ENCODE measurements around the gene KIF5C.
"Not testable (repeated sequence)": the region's sequence is repeated elsewhere in the genome, so short reads cannot be mapped to it uniquely, and the experiment has no call there.

Gene KIF5C

GRCh38 chr2:148967056-148967455, 92.0 kb downstream of the KIF5C start:
- no peak for DNase-seq

- DNase-seq, result no peak
These were observed 92.6 kb downstream of the KIF5C start for GRCh38 chr2:148967578-148967977.

- no peak for DNase-seq
These were observed 93.3 kb downstream of the KIF5C start for GRCh38 chr2:148968301-148968700.

- no peak for DNase-seq
These were observed 93.8 kb downstream of the KIF5C start for GRCh38 chr2:148968776-148969319.

GRCh38 chr2:148969659-148970061, 94.6 kb downstream of the KIF5C start:
- DNase-seq, result no peak

GRCh38 chr2:148970385-148970784, 95.4 kb downstream of the KIF5C start:
- DNase-seq, result no peak

GRCh38 chr2:148971547-148971946, 96.5 kb downstream of the KIF5C start:
- DNase-seq, result no peak

- no peak for DNase-seq
These were observed 99.1 kb downstream of the KIF5C start for GRCh38 chr2:148974095-148974494.

- DNase-seq, result no peak
These were observed 103.1 kb downstream of the KIF5C start for GRCh38 chr2:148978026-148978685.

- DNase-seq, result no peak
These were observed 103.7 kb downstream of the KIF5C start for GRCh38 chr2:148978706-148979105.

- DNase-seq, result no peak
These were observed 104.3 kb downstream of the KIF5C start for GRCh38 chr2:148979164-148979918.

- DNase-seq, result no peak
These were observed 104.9 kb downstream of the KIF5C start for GRCh38 chr2:148979919-148980277.

- not testable (repeated sequence) for DNase-seq
These were observed 105.5 kb downstream of the KIF5C start for GRCh38 chr2:148980496-148980895.

GRCh38 chr2:148981324-148981723, 106.3 kb downstream of the KIF5C start:
- no peak for DNase-seq

GRCh38 chr2:148981781-148982180, 106.8 kb downstream of the KIF5C start:
- no peak for DNase-seq

- no peak for DNase-seq
These were observed 107.3 kb downstream of the KIF5C start for GRCh38 chr2:148982282-148982681.

GRCh38 chr2:148983896-148984295, 108.9 kb downstream of the KIF5C start:
- no peak for DNase-seq

GRCh38 chr2:148984449-148984848, 109.4 kb downstream of the KIF5C start:
- DNase-seq, result no peak

GRCh38 chr2:148987286-148987685, 112.3 kb downstream of the KIF5C start:
- no peak for DNase-seq

- no peak for DNase-seq
These were observed 113.3 kb downstream of the KIF5C start for GRCh38 chr2:148988337-148988736.

- DNase-seq, result peak; percentile 69
These were observed 115.0 kb downstream of the KIF5C start for GRCh38 chr2:148989882-148990493.

GRCh38 chr2:148990968-148991367, 115.9 kb downstream of the KIF5C start:
- no peak for DNase-seq

GRCh38 chr2:148992448-148992847, 117.4 kb downstream of the KIF5C start:
- no peak for DNase-seq

GRCh38 chr2:148993351-148993750, 118.3 kb downstream of the KIF5C start:
- DNase-seq, result no peak

All from COR-L47 (cell line).